Jurkat, Clone E6-1 (cell line): ENCODE data around the gene GRM1.
"Not testable (repeated sequence)": the region's sequence is repeated elsewhere in the genome, so short reads cannot be mapped to it uniquely, and the experiment has no call there.

ENCODE experiments used
- DNase-seq: peaks from one replicate; pipeline ENCODE4 v3.0.0-alpha.2; 2011; ENCODE audit warnings: low read depth, low spot score
- H3K4me3 ChIP-seq: 2 replicates; pipeline ENCODE4 v1.5.1; 2011; ENCODE audit warnings: mild to moderate bottlenecking, low read length, control low read depth, moderate library complexity

Gene GRM1

GRCh38 chr6:146246028-146246427 lies 217.2 kb downstream of the GRM1 start:
- DNase-seq = no peak
- H3K4me3 ChIP-seq = no peak overlapping the region

GRCh38 chr6:146253691-146254090 lies 224.8 kb downstream of the GRM1 start:
- DNase-seq = no peak
- H3K4me3 ChIP-seq = no peak overlapping the region

GRCh38 chr6:146258206-146258605 lies 229.3 kb downstream of the GRM1 start:
- no peak for DNase-seq

GRCh38 chr6:146260886-146261285 lies 232.0 kb downstream of the GRM1 start:
- DNase-seq = no peak
- no peak overlapping the region for H3K4me3 ChIP-seq

More at GRCh38 chr6:146258206-146258605, 229.3 kb downstream of the GRM1 start:
- H3K4me3 ChIP-seq = no peak overlapping the region

- DNase-seq = no peak
These were observed 236.2 kb downstream of the GRM1 start for GRCh38 chr6:146265056-146265455.

GRCh38 chr6:146267447-146267846 lies 238.6 kb downstream of the GRM1 start:
- DNase-seq = no peak
- no peak overlapping the region for H3K4me3 ChIP-seq

More at GRCh38 chr6:146265056-146265455, 236.2 kb downstream of the GRM1 start:
- no peak overlapping the region for H3K4me3 ChIP-seq

GRCh38 chr6:146267946-146268345 lies 239.1 kb downstream of the GRM1 start:
- no peak for DNase-seq

GRCh38 chr6:146269482-146269881 lies 240.6 kb downstream of the GRM1 start:
- H3K4me3 ChIP-seq = no peak overlapping the region
- DNase-seq = no peak

More at GRCh38 chr6:146267946-146268345, 239.1 kb downstream of the GRM1 start:
- no peak overlapping the region for H3K4me3 ChIP-seq

GRCh38 chr6:146271163-146271562 lies 242.3 kb downstream of the GRM1 start:
- not testable (repeated sequence) for DNase-seq

GRCh38 chr6:146273490-146273889 lies 244.6 kb downstream of the GRM1 start:
- no peak overlapping the region for H3K4me3 ChIP-seq
- no peak for DNase-seq

More at GRCh38 chr6:146271163-146271562, 242.3 kb downstream of the GRM1 start:
- not testable (repeated sequence) for H3K4me3 ChIP-seq

GRCh38 chr6:146277142-146277541 lies 248.3 kb downstream of the GRM1 start:
- no peak for DNase-seq
- no peak overlapping the region for H3K4me3 ChIP-seq

- no peak overlapping the region for H3K4me3 ChIP-seq
- no peak for DNase-seq
These were observed 252.9 kb downstream of the GRM1 start for GRCh38 chr6:146281651-146282362.

GRCh38 chr6:146282837-146283236 lies 254.0 kb downstream of the GRM1 start:
- no peak overlapping the region for H3K4me3 ChIP-seq
- no peak for DNase-seq

GRCh38 chr6:146284311-146284710 lies 255.4 kb downstream of the GRM1 start:
- DNase-seq = no peak
- H3K4me3 ChIP-seq = no peak overlapping the region

- no peak for DNase-seq
- H3K4me3 ChIP-seq = no peak overlapping the region
These were observed 258.1 kb downstream of the GRM1 start for GRCh38 chr6:146286961-146287360.

GRCh38 chr6:146287691-146288369 lies 259.0 kb downstream of the GRM1 start:
- H3K4me3 ChIP-seq = no peak overlapping the region
- no peak for DNase-seq

GRCh38 chr6:146289816-146290588 lies 261.1 kb downstream of the GRM1 start:
- DNase-seq = no peak
- no peak overlapping the region for H3K4me3 ChIP-seq

- H3K4me3 ChIP-seq = no peak overlapping the region
- DNase-seq = no peak
These were observed 261.7 kb downstream of the GRM1 start for GRCh38 chr6:146290589-146290901.

GRCh38 chr6:146292506-146292905 lies 263.6 kb downstream of the GRM1 start:
- no peak for DNase-seq
- H3K4me3 ChIP-seq = no peak overlapping the region

- no peak for DNase-seq
- H3K4me3 ChIP-seq = no peak overlapping the region
These were observed 266.8 kb downstream of the GRM1 start for GRCh38 chr6:146295695-146296094.
